ENCODE measurements around the gene VPS37C.
"Not testable (repeated sequence)": the region's sequence is repeated elsewhere in the genome, so short reads cannot be mapped to it uniquely, and the experiment has no call there.

Gene VPS37C

GRCh38 chr11:61161190-61162091, at the start of gene VPS37C:
Gene VPS37C (minus strand): TSS chr11:61161426. CDS start chr11:61138829, 22,597 bp downstream.
- in situ Hi-C loops (cut with MboI; ENCODE audit: low sequenced_read_pairs): no loop called here

GRCh38 chr11:61210629-61211028, 49.4 kb upstream of the VPS37C start:
- in situ Hi-C loops (cut with MboI; ENCODE audit: low sequenced_read_pairs): not testable (repeated sequence)

- in situ Hi-C loops (cut with MboI; ENCODE audit: low sequenced_read_pairs): not testable (repeated sequence)
These were observed 46.5 kb upstream of the VPS37C start for GRCh38 chr11:61207636-61208310.

DNA sequence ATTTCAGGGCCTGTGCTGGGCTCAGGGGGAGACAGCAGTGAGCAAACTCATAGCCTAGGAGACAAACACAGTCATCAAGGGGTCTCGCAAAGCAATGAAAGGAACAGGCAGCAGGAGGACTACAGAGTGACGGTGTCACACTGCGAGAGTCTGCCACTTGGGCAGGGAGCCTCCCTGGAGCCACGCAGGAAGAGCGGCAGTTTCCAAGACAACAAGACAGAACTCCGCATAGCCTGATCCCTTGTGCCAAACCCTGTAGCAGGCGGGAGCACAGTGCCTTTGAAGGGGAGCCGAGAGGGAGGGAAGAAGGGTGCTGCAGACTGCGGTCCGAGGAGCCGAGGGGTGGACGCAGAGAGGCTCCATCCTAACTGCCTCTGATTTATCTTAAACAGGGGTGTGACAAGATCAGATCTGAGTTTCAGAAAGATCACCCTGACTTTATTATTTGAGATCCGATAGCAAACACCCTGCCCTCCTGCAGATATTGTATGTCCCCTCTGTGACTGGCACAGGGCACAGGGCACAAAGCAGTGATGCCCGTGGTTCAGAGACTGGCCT, 43.4 kb upstream of the VPS37C start:
- in situ Hi-C loops (cut with MboI; ENCODE audit: low sequenced_read_pairs): not testable (repeated sequence)

GRCh38 chr11:61203873-61204272, 42.6 kb upstream of the VPS37C start:
- in situ Hi-C loops (cut with MboI; ENCODE audit: low sequenced_read_pairs): not testable (repeated sequence)

DNA sequence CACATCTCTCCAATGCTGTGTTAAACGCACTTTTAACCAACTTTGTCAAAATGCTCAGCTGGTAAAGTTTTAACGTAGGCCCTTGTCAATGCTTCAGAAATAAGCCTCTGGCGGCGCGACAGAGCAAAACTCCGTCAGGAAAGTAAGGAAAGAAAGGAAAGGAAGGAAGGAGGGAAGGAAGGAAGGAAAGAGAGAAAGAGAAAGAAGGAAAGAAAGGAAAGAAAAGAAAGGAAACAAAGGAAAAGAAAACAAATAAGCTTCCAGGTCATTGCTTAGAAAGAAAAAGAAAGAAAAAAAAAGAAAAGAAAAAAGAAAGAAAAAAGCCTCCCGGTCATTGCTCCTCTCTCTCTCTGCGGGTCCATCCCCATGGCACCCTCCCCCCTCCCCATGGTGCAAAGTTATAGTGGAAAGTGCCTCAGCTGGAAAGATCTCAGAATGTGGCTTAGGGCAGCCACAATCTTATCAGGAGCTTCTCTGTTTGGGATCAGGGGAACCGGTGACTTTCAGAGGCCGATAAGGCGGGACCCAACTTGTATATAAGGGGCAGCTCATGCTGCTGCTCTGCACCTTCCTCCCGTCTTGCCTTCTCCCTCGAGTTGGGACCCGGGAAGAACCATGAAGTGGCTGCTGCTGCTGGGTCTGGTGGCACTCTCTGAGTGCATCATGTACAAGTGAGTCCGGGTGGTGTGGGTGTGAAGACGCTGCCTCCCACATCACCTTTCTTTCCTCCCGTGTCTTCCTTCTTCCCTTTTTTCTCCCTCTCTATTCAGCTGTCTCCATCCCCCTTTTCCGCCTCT, 41.9 kb upstream of the VPS37C start, which contains the start of gene PGA3:
Gene PGA3 (plus strand): TSS at position 566 of the 797 bp plus-strand sequence. CDS start 50 bp downstream, at position 616.
- in situ Hi-C loops (cut with MboI; ENCODE audit: low sequenced_read_pairs): not testable (repeated sequence)

GRCh38 chr11:61201476-61201875, 40.2 kb upstream of the VPS37C start:
- in situ Hi-C loops (cut with MboI; ENCODE audit: low sequenced_read_pairs): no loop called here

- in situ Hi-C loops (cut with MboI; ENCODE audit: low sequenced_read_pairs): no loop called here
These were observed 37.8 kb upstream of the VPS37C start for GRCh38 chr11:61198948-61199523.

GRCh38 chr11:61198361-61198760, 37.1 kb upstream of the VPS37C start:
- in situ Hi-C loops (cut with MboI; ENCODE audit: low sequenced_read_pairs): no loop called here

GRCh38 chr11:61195719-61196118, 34.5 kb upstream of the VPS37C start:
- in situ Hi-C loops (cut with MboI; ENCODE audit: low sequenced_read_pairs): no loop called here

DNA sequence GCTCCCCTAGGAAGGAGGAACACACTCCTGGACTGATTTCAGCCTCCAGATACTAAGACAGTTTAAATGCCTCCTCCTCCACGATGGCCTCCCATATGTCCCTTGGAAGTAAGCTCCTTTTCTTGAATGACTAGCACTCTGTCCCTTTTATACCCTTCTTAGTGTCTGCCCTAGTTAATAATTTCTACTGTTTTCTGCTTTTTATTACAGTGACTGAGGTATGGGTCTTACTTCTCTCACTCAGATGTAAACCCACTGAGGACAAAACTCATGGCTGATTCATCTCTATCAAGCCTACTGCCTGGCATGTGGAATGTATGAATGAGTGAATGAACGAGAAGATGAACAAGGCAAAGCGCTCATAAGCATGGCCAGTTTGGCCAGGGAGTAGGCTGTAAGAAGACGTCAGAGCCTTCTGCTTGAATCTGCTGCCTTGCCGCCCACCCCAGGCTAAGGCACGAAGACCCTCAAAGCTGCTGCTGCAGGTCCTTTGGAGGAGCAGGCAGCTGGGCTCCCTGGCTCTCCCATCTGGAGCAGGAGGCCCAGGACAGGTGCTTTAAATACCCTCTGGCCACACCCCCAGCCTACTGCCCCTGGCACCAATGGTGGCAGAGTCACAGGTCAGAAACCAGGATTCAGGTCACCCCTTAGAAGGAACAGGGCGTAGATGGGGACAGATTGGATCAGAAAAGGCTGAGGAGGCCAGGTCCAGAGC, 33.9 kb upstream of the VPS37C start:
- in situ Hi-C loops (cut with MboI; ENCODE audit: low sequenced_read_pairs): no loop called here

DNA sequence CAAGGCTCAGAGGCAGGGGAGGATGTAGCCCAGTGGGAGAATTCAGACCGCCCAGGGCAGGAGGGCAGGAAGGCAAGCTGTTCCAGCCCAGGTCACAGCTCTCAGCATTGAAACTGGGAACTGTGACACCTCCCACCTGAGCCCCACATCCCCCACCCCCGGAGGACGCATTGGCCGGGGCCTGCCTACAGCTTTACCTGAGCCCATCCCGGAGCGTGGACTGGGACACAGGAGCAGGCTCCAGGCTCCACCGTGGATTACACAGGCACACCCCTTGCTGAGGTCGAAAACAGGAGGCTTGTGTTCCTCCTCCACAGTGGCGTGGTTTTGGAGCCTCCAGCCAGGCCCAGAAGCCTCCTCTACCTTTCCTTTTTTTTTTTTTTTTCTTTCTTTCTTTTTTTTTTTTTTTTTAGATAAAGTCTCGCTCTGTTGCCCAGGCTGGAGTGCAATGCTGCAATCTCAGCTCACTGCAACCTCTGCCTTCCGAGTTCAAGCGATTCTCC, 33.0 kb upstream of the VPS37C start:
- in situ Hi-C loops (cut with MboI; ENCODE audit: low sequenced_read_pairs): no loop called here

DNA sequence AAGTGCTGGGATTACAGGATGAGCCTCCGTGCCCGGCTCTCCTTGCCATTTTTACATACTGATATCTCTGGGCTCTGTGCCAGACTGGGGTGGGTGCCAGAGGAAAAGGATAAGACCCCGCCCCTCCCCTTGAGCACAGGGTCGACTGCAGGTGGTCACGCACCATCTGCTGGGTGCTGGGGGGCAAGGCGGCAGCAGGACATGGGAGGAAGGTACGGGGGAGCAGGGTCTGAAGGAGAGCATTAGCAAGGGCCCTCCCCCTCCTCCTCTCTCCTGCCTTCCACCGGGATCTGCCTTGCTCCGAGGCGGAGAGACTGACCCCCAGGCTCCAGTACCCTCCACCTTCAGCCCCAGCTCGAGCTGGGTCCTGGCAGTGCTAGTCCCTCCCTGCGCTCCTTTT, 32.4 kb upstream of the VPS37C start:
- in situ Hi-C loops (cut with MboI; ENCODE audit: low sequenced_read_pairs): no loop called here

GRCh38 chr11:61189933-61190332, 28.7 kb upstream of the VPS37C start:
- in situ Hi-C loops (cut with MboI; ENCODE audit: low sequenced_read_pairs): no loop called here

DNA sequence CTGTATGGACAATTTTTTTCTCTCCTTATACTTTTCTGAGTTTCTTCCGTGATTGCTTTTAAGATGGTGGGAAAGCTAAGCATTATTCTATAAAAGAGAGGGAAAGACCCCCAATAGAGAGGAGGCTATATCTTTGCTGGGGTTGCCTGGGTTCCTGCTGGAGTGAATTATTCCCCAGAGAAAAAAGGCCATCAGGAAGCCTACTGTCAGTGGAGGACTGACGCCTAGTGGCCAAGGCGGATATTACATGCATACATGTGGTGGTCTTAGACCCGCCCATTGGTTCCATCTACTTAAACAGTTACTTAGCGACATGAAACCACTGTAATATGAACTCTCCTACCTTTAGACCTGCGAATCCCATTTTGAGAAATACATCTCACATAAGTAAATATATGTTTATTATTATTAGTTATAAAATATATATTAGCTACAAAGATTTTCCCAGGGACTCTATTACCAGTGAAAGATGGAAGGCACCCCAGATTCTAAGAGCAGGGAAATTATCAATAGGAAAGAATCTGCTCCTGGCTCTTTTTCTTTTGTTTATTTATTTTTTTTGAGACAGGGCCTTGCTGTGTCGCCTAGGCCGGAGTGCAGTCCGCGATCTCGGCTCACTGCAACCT, 26.4 kb upstream of the VPS37C start:
- in situ Hi-C loops (cut with MboI; ENCODE audit: low sequenced_read_pairs): no loop called here

- in situ Hi-C loops (cut with MboI; ENCODE audit: low sequenced_read_pairs): no loop called here
These were observed 25.3 kb upstream of the VPS37C start for GRCh38 chr11:61186504-61186903.

DNA sequence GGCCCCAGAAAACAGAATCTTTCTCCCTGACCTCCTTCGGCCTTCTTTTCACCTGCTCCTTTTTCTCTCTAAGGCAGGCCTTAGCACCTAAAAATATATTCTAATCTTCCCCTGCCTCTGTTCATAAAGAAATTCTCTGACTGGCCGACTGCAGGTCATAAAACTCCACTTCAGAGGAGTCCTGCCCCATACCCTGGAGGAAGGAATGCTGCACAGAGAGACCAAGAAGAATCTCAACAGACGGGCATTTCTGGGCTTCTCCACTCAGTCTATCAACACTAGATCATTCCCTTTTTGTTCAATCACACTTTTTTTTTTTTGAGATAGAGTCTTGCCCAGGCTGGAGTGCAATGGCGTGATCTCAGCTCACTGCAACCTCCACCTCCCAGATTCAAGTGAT, 22.4 kb upstream of the VPS37C start:
- in situ Hi-C loops (cut with MboI; ENCODE audit: low sequenced_read_pairs): no loop called here

DNA sequence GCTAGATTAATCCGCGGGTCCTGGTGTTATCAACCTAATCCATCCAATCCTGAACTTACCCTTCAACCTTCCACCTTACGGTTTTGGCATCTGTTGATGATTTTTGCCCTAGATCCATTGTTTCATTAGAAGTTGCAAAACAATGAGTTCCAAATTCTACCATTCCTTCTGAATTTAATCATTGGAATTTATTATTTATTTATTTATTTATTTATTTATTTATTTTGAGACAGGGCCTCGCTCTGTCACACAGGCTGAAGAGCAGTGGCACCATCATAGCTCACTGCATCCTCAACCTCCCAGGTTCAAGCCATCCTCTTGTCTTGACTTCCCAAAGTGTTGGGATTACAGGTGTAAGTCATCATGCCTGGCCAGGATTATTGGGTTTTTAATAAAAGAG, 20.3 kb upstream of the VPS37C start:
- in situ Hi-C loops (cut with MboI; ENCODE audit: low sequenced_read_pairs): no loop called here

- in situ Hi-C loops (cut with MboI; ENCODE audit: low sequenced_read_pairs): not testable (repeated sequence)
These were observed 19.0 kb upstream of the VPS37C start for GRCh38 chr11:61180205-61180604.

Data from HL-60/S4 treated with phorbol 12-myristate 13-acetate at 8.2 ng/mL for 4 days and 3 days (cell line).